ENCODE measurements around the gene MBD3L4.
"Not testable (repeated sequence)": the region's sequence is repeated elsewhere in the genome, so short reads cannot be mapped to it uniquely, and the experiment has no call there.

The MBD3L4 gene

GRCh38 chr19:7040079-7040478 is at the start of gene MBD3L4:
Gene MBD3L4, minus strand, starts transcription at chr19:7040179. Its CDS starts 35 bp downstream, at chr19:7040144.
- DNase-seq = not testable (repeated sequence)

- DNase-seq = no peak
These were observed 49.0 kb upstream of the MBD3L4 start for GRCh38 chr19:7088999-7089398.

GRCh38 chr19:7083076-7083956 is 43.3 kb upstream of the MBD3L4 start:
- DNase-seq = no peak

GRCh38 chr19:7078008-7078407 is 38.0 kb upstream of the MBD3L4 start:
- DNase-seq = no peak

- no peak for DNase-seq
These were observed 36.2 kb upstream of the MBD3L4 start for GRCh38 chr19:7076151-7076550.

DNA sequence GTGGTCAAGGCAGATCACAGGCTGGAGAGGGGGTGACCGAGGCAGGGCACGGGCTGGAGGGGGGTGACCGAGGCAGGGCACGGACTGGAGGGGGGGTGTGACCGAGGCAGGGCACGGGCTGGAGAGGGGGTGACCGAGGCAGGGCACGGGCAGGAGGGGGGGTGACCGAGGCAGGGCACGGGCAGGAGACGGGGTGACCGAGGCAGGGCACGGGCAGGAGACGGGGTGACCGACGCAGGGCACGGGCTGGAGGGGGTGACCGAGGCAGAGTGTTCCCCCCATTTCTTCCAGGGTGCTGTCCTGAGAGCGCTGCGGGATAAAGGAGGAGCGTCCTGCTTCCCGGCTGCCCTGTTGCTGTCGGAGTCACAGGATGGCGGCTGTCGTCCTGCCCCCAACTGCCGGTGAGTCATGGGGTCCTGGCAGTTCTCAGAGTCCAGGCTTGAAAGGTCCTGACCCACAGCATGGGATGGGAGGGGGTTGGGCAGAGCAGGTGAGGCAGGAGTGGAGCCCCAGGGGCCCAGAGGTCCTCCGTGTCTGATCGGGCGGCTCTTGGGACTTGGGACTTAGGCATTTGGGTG is 34.8 kb upstream of the MBD3L4 start:
- DNase-seq = no peak

- DNase-seq = no peak
These were observed 32.6 kb upstream of the MBD3L4 start for GRCh38 chr19:7072541-7072940.

DNA sequence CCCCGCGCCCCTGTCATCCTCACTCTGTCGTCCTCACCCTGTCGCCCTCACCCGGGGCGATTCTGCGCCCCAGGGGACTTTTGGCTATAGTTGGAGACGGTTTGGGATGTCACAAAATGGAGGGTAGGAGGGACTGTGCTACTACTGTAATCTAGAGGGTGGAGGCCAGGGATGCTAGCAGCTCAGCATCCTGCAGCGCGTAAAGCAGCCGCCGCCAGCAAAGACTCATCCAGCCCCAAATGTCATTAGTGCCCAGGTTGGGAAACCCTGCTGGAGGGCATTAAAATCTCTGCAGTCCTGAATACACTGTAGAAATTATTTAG is 29.9 kb upstream of the MBD3L4 start:
- DNase-seq = no peak

DNA sequence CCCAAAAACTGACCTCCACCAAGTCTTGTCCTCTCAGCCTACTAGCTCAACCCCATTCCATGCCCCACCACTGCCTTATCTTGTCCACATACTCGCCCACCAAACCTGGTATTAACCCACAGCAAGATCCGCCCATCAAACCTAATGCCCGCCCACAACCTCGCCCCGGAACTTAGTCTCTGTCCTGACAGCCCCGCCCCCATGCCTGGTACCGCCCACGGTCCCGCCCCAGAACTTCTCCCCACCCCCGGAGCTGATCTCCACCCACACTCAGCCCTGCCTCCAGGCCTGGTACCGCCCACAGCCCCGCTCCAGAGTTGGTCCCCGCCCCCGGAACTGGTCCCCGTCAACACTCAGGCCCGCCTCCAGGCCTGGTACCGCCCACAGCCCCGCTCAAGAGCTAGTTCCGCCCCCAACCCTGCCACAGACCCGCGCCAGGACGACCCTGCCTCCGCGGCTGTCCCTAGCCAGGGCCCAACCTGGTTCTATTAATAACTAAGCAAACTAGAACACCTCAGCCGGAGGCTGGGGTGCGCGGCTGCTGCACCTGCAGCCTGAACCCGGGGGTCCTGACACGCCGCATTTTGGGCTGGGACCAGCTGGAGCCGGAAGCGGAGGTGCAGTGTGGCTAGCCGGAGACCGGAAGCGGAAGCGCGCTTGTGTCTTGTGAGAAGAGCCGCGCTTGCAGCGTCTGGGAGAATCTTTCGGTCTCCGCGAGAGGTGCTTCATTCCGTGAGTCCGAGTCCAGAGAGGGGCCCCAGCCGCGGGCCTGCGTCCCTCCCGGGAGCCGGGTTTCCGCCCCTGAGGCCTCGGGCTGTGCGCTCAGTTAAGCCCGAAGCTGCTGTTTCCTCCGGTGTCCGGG is 29.3 kb upstream of the MBD3L4 start, which contains the start of gene ZNF557:
ZNF557 (plus strand) TSS at position 662 of the 862 bp plus-strand sequence. CDS start 5,372 bp downstream, outside the sequence.
- peak; percentile 88 for DNase-seq

- DNase-seq = no peak
These were observed 28.6 kb upstream of the MBD3L4 start for GRCh38 chr19:7068599-7068998.

DNA sequence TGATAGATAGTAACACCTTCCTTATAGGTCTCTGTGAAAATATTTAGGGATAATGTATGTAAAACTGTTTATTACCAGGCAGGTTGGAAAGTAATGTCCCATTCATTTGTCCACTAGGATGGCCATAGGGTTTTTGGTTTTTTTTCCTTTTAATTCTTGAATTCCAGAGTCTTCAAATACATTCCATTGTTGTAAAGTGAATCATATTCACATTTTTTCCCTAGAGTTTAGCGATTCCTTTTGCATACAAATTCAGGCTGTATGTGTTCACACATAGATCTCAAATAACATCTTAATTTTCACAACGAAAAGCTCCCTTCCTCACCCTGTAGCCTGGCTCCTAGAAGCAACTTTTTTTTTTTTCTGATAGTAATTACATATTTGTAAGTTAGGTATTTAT is 27.7 kb upstream of the MBD3L4 start:
- no peak for DNase-seq

DNA sequence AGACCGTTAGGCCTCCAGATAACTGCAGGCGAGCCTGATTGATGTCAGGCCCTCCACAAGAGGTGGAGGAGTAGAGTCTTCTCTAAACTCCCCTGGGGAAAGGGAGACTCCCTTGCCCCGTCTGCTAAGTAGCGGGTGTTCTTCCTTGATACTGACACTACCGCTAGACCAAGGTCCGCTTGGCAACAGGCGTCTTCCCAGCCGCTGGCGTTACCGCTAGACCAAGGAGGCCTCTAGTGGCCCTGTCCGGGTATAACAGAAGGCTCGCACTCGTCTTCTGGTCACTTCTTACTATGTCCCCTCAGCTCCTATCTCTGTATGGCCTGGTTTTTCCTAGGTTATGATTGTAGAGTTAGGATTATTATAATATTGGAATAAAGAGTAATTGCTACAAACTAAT is 27.1 kb upstream of the MBD3L4 start:
- not testable (repeated sequence) for DNase-seq

GRCh38 chr19:7063764-7064418 is 23.9 kb upstream of the MBD3L4 start:
- no peak for DNase-seq

DNA sequence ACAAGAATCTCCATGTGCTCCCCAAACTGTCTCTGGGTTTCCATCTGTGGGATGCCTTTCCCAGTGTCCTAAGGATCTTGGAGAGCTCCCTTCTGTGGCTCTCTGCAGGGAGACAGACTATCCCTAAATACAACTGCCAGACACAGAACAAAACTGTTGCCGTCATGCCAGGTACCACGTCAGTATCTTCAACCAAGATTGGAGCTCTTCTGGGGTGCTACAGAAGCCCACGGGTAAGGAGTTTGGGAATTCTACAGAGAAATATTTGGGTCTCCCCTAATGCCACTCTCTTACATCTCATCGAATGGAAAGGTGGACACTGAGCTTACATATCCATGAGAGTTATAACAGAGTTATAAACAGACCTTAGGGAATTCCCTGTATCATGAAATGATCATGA is 23.4 kb upstream of the MBD3L4 start:
- no peak for DNase-seq

- DNase-seq = not testable (repeated sequence)
These were observed 20.0 kb upstream of the MBD3L4 start for GRCh38 chr19:7059977-7060376.

DNA sequence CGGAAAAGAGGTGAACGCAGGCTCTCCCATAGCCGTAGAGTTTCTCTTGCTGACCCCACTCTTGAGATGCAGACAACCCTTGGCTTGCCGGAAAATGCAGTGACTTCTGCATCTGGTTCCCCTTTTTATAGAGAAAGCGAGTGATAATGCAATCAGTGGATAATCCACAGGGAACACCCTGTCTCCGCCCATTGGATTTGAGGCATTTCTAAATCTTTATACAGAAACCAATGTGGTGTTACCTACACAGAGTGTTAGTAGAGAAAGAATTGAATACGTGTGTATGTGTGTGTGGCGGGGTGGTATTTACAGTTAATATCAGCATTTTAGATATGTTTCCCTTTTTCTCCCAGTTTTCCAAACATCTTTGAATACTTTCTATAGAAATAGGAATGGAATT is 18.6 kb upstream of the MBD3L4 start, which contains the start of gene MBD3L3:
MBD3L3 (minus strand) TSS at position 101 of the 400 bp plus-strand sequence; CDS start at position 30, 71 bp downstream.
- DNase-seq = not testable (repeated sequence)

GRCh38 chr19:7056371-7056770 is 16.4 kb upstream of the MBD3L4 start:
- not testable (repeated sequence) for DNase-seq

DNA sequence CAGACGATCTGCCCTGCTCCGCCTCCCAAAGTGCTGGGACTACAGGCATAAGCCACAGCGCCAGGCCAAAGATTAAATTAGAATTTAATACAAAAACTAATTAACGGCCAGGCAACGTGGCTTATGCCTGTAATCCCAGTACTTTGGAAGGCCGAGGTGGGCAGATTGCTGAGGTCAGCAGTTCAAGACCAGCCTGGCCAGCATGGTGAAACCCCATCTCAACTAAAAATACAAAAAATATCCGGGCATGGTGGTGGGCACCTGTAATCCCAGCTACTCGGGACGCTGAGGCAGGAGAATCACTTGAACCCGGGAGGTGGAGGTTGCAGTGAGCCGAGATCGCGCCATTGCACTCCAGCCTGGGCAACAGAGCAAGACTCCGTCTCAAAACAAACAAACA is 15.7 kb upstream of the MBD3L4 start:
- not testable (repeated sequence) for DNase-seq

DNA sequence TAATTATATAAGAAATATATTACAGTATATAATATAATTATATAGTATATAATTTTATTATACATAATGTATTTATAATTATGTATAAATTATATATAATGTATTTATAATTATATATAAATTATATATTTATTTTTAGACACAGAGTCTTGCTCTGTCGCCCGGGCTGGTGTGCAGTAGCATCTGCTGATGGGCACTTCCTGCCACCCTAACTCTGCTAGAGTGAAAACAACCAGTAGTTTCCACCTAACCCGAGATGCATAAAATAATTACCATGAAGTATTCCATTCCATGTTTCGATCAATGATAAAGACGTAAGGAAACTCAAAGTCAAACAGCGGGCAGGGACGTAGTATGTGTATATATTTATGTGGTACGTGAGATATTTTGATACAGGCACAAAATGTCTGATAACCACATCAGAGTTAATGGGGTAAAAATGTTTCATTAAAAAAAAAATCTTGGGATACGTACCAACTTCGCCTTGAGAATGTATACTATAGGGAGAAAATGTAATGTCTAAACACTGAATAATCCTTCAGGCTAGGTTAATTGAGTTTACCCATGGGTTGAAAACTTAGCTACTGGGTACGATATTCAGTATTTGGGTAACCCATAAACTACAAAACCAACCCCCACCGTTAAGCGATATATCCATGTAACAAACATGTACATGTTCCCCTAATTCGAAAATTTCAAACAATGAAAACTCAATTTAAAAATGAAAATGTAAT is 14.8 kb upstream of the MBD3L4 start:
- not testable (repeated sequence) for DNase-seq

GRCh38 chr19:7052896-7053295 is 12.9 kb upstream of the MBD3L4 start:
- not testable (repeated sequence) for DNase-seq

GRCh38 chr19:7051421-7051820 is 11.4 kb upstream of the MBD3L4 start:
- DNase-seq = not testable (repeated sequence)

GRCh38 chr19:7049021-7049420 is 9.0 kb upstream of the MBD3L4 start, which contains the start of gene MBD3L2:
Gene MBD3L2, plus strand, starts transcription at chr19:7049321. Its CDS starts 53 bp downstream, at chr19:7049374.
- DNase-seq = not testable (repeated sequence)

Data from DMS79 (cell line).